HepG2 (cell line): Measurements from ENCODE around the gene CNIH4. TPM values are rescaled to one million over a fixed set of nuclear protein-coding genes. Genes with fewer than 3 reads are reported as not detected.

Experiments used
- CENPBD1 ChIP-seq: sonication (generic); formaldehyde crosslinking; IDR thresholded peaks from 2 replicates; pipeline ENCODE4 v1.8.0; 2022; ENCODE audit warnings: missing genetic modification reagents, low read depth, mild to moderate bottlenecking, borderline replicate concordance
- DRAP1 ChIP-seq: IDR thresholded peaks from 2 replicates; pipeline ENCODE4 v1.6.1; 2016; ENCODE audit warnings: missing genetic modification reagents, missing compliant biosample characterization
- EP300 ChIP-seq, 3 experiments: sonication (generic) in 1 of 3; formaldehyde crosslinking in 1 of 3; IDR thresholded peaks; 2 replicates each; pipeline versions ENCODE4 v1.5.1 to v1.6.1; 2011 to 2020; ENCODE audit warnings: low read depth in 2 of 3, low read length in 2 of 3, borderline replicate concordance in 1 of 3, improper control_type of control experiment in 1 of 3, mild to moderate bottlenecking in 1 of 3, missing genetic modification reagents in 1 of 3, moderate library complexity in 1 of 3
- GLI4 ChIP-seq: sonication (generic); formaldehyde crosslinking; IDR thresholded peaks from 2 replicates; pipeline ENCODE4 v1.5.1; 2020; ENCODE audit warnings: missing genetic modification reagents, mild to moderate bottlenecking, moderate library complexity, borderline replicate concordance
- HOMEZ ChIP-seq: IDR thresholded peaks from 2 replicates; pipeline ENCODE4 v1.6.1; 2016; ENCODE audit warnings: low read depth
- IKZF5 ChIP-seq: IDR thresholded peaks from 2 replicates; pipeline ENCODE4 v1.6.1; 2018; ENCODE audit warnings: missing genetic modification reagents, mild to moderate bottlenecking, missing compliant biosample characterization
- IRF1 ChIP-seq: sonication (generic); formaldehyde crosslinking; IDR thresholded peaks from 2 replicates; pipeline ENCODE4 v1.4.0; 2020; ENCODE audit warnings: low read depth, mild to moderate bottlenecking, missing genetic modification reagents
- MATR3 ChIP-seq: sonication (generic); formaldehyde crosslinking; IDR thresholded peaks from 2 replicates; pipeline ENCODE4 v1.4.0; 2020; ENCODE audit warnings: missing genetic modification reagents
- PHF8 ChIP-seq: sonication (generic); formaldehyde crosslinking; IDR thresholded peaks from 2 replicates; pipeline ENCODE4 v1.5.0; 2020; ENCODE audit warnings: missing genetic modification reagents
- POGK ChIP-seq: sonication (generic); formaldehyde crosslinking; conservative IDR thresholded peaks from 2 replicates; pipeline ENCODE4 v1.8.0; 2022; ENCODE audit warnings: mild to moderate bottlenecking, moderate library complexity, missing genetic modification reagents
- POLR2A ChIP-seq, 2 experiments: IDR thresholded peaks; 2 replicates each; pipeline ENCODE4 v1.6.1; 2011; ENCODE audit warnings: low read depth in 2 of 2, low read length in 2 of 2, mild to moderate bottlenecking in 1 of 2, moderate library complexity in 1 of 2; ENCODE audit not compliant: insufficient read depth in 1 of 2
- RNF2 ChIP-seq: fragments of 450-650 bp; conservative IDR thresholded peaks from 2 replicates; pipeline ENCODE4 v1.6.1; 2016; ENCODE audit warnings: low read depth
- SALL1 ChIP-seq: sonication (generic); formaldehyde crosslinking; IDR thresholded peaks from 2 replicates; pipeline ENCODE4 v1.8.0; 2022; ENCODE audit warnings: mild to moderate bottlenecking, missing genetic modification reagents
- SIX4 ChIP-seq: sonication (generic); formaldehyde crosslinking; IDR thresholded peaks from 2 replicates; pipeline ENCODE4 v1.4.0; 2020; ENCODE audit warnings: missing genetic modification reagents
- SMAD9 ChIP-seq: sonication (generic); formaldehyde crosslinking; IDR thresholded peaks from 2 replicates; pipeline ENCODE4 v1.5.1; 2020; ENCODE audit warnings: mild to moderate bottlenecking, missing genetic modification reagents
- SRSF1 ChIP-seq: fragments of 200-400 bp; formaldehyde crosslinking; optimal IDR thresholded peaks from 2 replicates; pipeline ENCODE3; 2017; ENCODE audit warnings: mild to moderate bottlenecking, low read depth, low read length, moderate library complexity
- SUZ12 ChIP-seq: fragments of 150-350 bp; IDR thresholded peaks from 2 replicates; pipeline ENCODE4 v1.6.1; 2014; ENCODE audit warnings: low read depth, low read length
- TAF1 ChIP-seq: sonication (generic); formaldehyde crosslinking; IDR thresholded peaks from 2 replicates; pipeline ENCODE4 v1.4.0; 2020; ENCODE audit warnings: missing genetic modification reagents
- ZFP36L1 ChIP-seq: sonication (generic); formaldehyde crosslinking; IDR thresholded peaks from 2 replicates; pipeline ENCODE4 v1.8.0; 2022; ENCODE audit warnings: mild to moderate bottlenecking, missing genetic modification reagents, moderate library complexity
- ZMYM4 ChIP-seq: sonication (generic); formaldehyde crosslinking; IDR thresholded peaks from 2 replicates; pipeline ENCODE4 v1.8.1; 2023; ENCODE audit warnings: mild to moderate bottlenecking, missing genetic modification reagents
- ZNF441 ChIP-seq: sonication (generic); formaldehyde crosslinking; IDR thresholded peaks from 2 replicates; pipeline ENCODE4 v1.7.0; 2021; ENCODE audit warnings: missing genetic modification reagents, borderline replicate concordance
- ZNF589 ChIP-seq: sonication (generic); formaldehyde crosslinking; conservative IDR thresholded peaks from 2 replicates; pipeline ENCODE4 v1.8.0; 2022; ENCODE audit warnings: mild to moderate bottlenecking, moderate library complexity, missing genetic modification reagents
- polyA plus RNA-seq, 8 experiments: library from polyadenylated mRNA; depleted of rRNA in 3 of 8; stranded (reverse) in 7 of 8; unstranded in 1 of 8; fragments of >200 nt; fragmentation: Illumina TruSeq in 4 of 8; extraction: Trizol in 4 of 8; gene quantifications; 2 replicates each; pipeline versions ENCODE4 v1.2.1 to v1.2.3, GENCODE V29; 2011 to 2016; ENCODE audit warnings: low read depth in 4 of 8, missing spikeins in 1 of 8, mixed read lengths in 1 of 8; ENCODE audit not compliant: insufficient read depth in 1 of 8
- total RNA-seq, 5 experiments: library from RNA; depleted of rRNA; stranded (reverse); fragments of >200 nt; fragmentation: Illumina TruSeq; extraction: Trizol; gene quantifications; 2 replicates each; pipeline ENCODE4 v1.2.3, GENCODE V29; 2016; ENCODE audit warnings: low read depth in 1 of 5

Gene CNIH4
- total and polyA plus RNA-seq, 2 of the 13 experiments (the other 11 are each of a cell fraction or from before 2014, with no cell fraction given), result 51.8 to 52.9 TPM

- TF ChIP-seq CENPBD1 (CRISPR knock-in tag) (no peak), POLR2A (IDR thresholded peaks at IDR 0.05; ENCODE audit: insufficient read depth in 1 of 2, low read depth in 2 of 2, low read length in 2 of 2) (peak; percentile 76 to 91), HOMEZ (CRISPR knock-in tag) (peak; percentile 23; the same call in 1 of the 2 replicates), EP300 (IDR thresholded peaks at IDR 0.05; ENCODE audit: low read depth in 2 of 2, low read length in 2 of 2) (no peak), EP300 (CRISPR knock-in tag; IDR thresholded peaks at IDR 0.05; ENCODE audit: borderline replicate concordance) (no peak), ZFP36L1 (CRISPR knock-in tag) (0 out of 2 replicates have a peak, but pooled peaks have one; percentile 65), ZNF589 (CRISPR knock-in tag) (no peak; the same call in 1 of the 2 replicates), ZNF441 (CRISPR knock-in tag) (peak; percentile 24; the same call in 1 of the 2 replicates), DRAP1 (CRISPR knock-in tag) (peak; percentile 65), TAF1 (CRISPR knock-in tag) (peak; percentile 54), PHF8 (peak; percentile 94), SALL1 (peak; percentile 71; the same call in 1 of the 2 replicates), SMAD9 (CRISPR knock-in tag) (0 out of 2 replicates have a peak, but pooled peaks have one; percentile 46), SRSF1 (peak; percentile 56), IKZF5 (peak; percentile 36), POGK (no peak; the same call in 1 of the 2 replicates), MATR3 (CRISPR knock-in tag) (no peak), SUZ12 (peak; percentile 87), RNF2 (0 out of 2 replicates have a peak, but pooled peaks have one; percentile 35), GLI4 (peak; percentile 90; the same call in 1 of the 2 replicates), ZMYM4 (CRISPR knock-in tag) (peak; percentile 80), IRF1 (CRISPR knock-in tag) (0 out of 2 replicates have a peak, but pooled peaks have one; percentile 68), SIX4 (CRISPR knock-in tag) (no peak)
These were observed at the start of gene CNIH4 (continued) for GRCh38 chr1:224356685-224357625.
